ENCODE data around the gene VASP.

GRCh38 chr19:45495178-45495577 is 12.1 kb upstream of the VASP start:
- TF ChIP-seq CTCF (IDR thresholded peaks at IDR 0.05) (no peak), POLR2A (IDR thresholded peaks at IDR 0.05) (no peak)

Data from heart left ventricle (tissue), 13 donors.